RWPE2 (cell line): ENCODE data around the gene FADS1.
A peak's percentile ranks its signal among the peaks of the same experiment; 100 is the strongest.

Experiments
- ATAC-seq: fragments of 200-7000 bp; cut with Tn5 transposase; 3 replicates; pipeline ENCODE4 v1.9.1; 2021; ENCODE audit warnings: low read depth
- DNase-seq: peaks from one replicate; pipeline ENCODE4 v3.0.0-alpha.2; 2020; ENCODE audit warnings: low spot score
- H3K27ac ChIP-seq: fragments of 450-650 bp; 2 replicates; pipeline ENCODE4 v1.5.1; 2017; ENCODE audit warnings: mild to moderate bottlenecking; ENCODE audit not compliant: poor library complexity, severe bottlenecking
- H3K27me3 ChIP-seq: fragments of 250-450 bp; sonication (Bioruptor Pico); 2 replicates; pipeline ENCODE4 v1.5.1; 2021; ENCODE audit warnings: mild to moderate bottlenecking, moderate library complexity; ENCODE audit not compliant: insufficient read depth, poor library complexity, severe bottlenecking
- H3K36me3 ChIP-seq: fragments of 250-450 bp; sonication (Bioruptor Pico); 2 replicates; pipeline ENCODE4 v1.5.1; 2020; ENCODE audit warnings: low read depth, mild to moderate bottlenecking, moderate library complexity
- H3K4me1 ChIP-seq: fragments of 250-450 bp; sonication (Bioruptor Pico); 2 replicates; pipeline ENCODE4 v1.5.1; 2021; ENCODE audit warnings: mild to moderate bottlenecking, moderate library complexity; ENCODE audit not compliant: insufficient read depth, poor library complexity, severe bottlenecking
- H3K4me3 ChIP-seq: fragments of 250-450 bp; sonication (Bioruptor Pico); 2 replicates; pipeline ENCODE4 v1.5.1; 2021; ENCODE audit warnings: mild to moderate bottlenecking, moderate library complexity; ENCODE audit not compliant: severe bottlenecking
- H3K9me3 ChIP-seq: fragments of 250-450 bp; sonication (Bioruptor Pico); 2 replicates; pipeline ENCODE4 v1.5.1; 2021; ENCODE audit warnings: mild to moderate bottlenecking, moderate library complexity; ENCODE audit not compliant: severe bottlenecking
- TF ChIP-seq, protein P1 (sequence below): fragments of 450-650 bp; IDR thresholded peaks from one replicate; pipeline ENCODE4 v1.5.1; 2017; ENCODE audit warnings: mild to moderate bottlenecking, moderate library complexity; ENCODE audit not compliant: poor library complexity, severe bottlenecking

FADS1 gene

DNA sequence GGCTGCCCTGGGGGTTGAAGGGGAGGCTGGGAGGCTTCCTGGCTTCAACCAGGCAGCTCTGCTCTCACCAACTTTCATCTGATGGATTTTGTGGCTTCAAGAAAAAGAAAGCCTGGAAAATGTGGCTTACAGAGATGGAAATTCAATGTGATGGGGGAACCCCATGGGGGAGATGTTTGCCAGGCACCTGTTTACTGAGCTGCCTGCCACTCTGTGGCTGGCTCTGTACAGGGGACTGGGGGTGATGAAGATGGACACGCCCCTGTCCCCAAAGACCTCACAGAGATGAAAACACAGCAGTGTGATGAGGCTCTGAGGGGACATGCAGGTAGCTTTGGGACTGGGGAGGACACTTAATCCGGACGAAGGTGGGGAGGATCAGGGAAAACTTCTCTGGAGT, 34.5 kb downstream of the FADS1 start:
- no peak for ATAC-seq
- no peak overlapping the region for H3K27ac ChIP-seq
- no peak overlapping the region for H3K4me3 ChIP-seq
- H3K4me1 ChIP-seq: no peaks in the 10 kb centered on the region
- H3K9me3 ChIP-seq: no peaks in the 10 kb centered on the region
- DNase-seq: no peak
- H3K36me3 ChIP-seq: peaks cover 10% of the 10 kb centered on the region; the same call in 1 of the 2 replicates
- TF ChIP-seq, protein P1, sequence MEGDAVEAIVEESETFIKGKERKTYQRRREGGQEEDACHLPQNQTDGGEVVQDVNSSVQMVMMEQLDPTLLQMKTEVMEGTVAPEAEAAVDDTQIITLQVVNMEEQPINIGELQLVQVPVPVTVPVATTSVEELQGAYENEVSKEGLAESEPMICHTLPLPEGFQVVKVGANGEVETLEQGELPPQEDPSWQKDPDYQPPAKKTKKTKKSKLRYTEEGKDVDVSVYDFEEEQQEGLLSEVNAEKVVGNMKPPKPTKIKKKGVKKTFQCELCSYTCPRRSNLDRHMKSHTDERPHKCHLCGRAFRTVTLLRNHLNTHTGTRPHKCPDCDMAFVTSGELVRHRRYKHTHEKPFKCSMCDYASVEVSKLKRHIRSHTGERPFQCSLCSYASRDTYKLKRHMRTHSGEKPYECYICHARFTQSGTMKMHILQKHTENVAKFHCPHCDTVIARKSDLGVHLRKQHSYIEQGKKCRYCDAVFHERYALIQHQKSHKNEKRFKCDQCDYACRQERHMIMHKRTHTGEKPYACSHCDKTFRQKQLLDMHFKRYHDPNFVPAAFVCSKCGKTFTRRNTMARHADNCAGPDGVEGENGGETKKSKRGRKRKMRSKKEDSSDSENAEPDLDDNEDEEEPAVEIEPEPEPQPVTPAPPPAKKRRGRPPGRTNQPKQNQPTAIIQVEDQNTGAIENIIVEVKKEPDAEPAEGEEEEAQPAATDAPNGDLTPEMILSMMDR: no peak
- H3K27me3 ChIP-seq: no peaks in the 10 kb centered on the region

DNA sequence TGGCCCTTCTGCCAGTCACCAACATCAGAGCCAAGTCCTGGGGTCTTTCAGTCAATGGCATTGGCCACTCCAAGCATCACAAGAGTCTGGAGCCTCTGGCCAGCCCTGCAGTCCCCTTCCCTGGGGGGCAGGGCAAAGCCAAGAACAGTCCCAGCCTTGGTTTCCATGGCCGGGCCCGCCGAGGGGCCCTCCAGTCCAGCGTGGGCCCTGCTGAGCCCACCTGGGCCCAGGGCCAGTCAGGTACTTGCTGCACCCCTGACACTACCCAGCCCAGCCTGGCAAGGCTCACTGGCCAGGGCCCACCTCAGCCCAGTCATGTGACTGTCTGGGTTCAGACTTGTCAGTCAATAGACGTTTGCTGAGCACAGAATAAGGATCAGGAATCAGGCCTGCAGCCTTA, 35.2 kb downstream of the FADS1 start:
- Histone ChIP-seq H3K36me3 (peaks cover 3% of the 10 kb centered on the region; the same call in 1 of the 2 replicates), H3K4me1 (no peaks in the 10 kb centered on the region), H3K4me3 (no peak overlapping the region), H3K27ac (no peak overlapping the region), H3K9me3 (no peaks in the 10 kb centered on the region), H3K27me3 (no peaks in the 10 kb centered on the region)
- ATAC-seq: no peak
- TF ChIP-seq, protein P1: no peak
- no peak for DNase-seq

DNA sequence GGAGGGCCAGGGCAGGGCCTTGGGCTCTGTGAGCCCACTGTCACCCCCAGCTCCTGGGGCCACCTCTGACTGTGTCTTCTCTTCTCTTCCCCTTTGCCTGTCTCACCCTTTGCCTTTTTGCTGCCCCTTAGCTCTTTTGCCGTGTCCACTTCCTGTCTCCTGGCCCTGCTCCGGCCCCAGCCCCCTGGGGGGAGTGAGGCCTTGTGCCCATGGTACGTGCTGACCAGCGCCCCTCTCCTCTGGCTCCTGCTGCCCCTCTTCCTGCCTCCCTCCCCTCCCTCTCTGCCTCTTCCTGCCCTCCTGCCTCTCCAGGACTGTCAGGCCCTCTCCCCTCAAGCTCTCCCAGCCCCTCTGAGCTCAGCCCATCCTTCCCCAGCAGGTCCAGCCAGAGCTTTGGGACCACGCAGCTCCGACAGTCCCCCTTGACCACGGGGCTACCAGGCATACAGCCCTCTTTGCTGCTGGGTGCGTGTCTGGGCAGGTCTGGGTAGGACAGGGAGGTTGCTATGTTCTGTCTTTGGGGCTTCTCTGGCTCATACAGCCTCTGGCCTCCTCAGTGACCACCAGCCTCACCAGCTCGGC, 36.1 kb downstream of the FADS1 start:
- TF ChIP-seq, protein P1: no peak
- H3K4me3 ChIP-seq: no peak overlapping the region
- no peaks in the 10 kb centered on the region for H3K27me3 ChIP-seq
- no peaks in the 10 kb centered on the region for H3K9me3 ChIP-seq
- H3K4me1 ChIP-seq: no peaks in the 10 kb centered on the region
- H3K36me3 ChIP-seq: no peaks in the 10 kb centered on the region; the same call in 1 of the 2 replicates
- ATAC-seq (peak; percentile 10; the same call in 1 of the 3 replicates), DNase-seq (no peak)
- no peak overlapping the region for H3K27ac ChIP-seq

DNA sequence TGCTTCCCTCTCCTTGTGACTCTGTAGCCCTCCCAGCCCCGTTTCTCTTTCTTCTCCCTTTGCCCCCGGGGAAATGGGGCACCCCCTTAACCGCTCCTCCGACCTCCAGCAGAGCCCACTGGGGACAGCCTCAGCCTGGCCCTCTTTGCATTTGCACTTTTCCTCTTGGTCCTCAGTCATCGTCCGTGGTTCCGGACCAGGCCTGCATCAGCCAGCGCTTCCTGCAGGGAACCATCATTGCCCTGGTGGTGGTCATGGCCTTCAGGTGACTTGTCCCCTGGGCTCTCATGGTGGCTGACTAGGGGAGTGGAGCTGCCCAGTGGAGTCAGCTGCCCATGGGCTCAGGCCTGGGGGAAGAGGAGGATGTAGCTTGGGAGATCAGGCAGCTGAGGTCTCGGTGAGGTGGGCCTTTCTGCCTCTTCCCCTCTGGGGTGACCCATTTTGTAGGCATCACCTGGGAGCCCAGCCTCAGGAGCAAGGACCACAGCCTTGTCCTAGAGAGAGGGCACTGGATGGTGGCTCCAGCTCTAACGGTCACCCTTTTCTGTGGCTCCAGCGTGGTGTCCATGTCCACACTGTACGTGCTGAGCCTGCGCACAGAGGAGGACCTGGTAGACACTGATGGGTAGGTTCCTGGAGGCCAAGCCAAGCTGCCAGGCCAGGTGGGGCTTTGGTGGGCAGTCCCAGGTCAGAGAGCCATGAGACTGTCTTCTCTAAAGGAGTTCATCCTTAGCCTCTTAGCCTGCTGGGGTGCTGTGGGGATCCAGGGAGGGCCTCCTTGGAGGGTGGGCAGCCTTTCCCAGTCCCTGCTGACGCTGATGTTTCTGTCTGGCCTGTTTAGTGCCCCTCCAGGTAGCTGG, 36.9 kb downstream of the FADS1 start:
- ATAC-seq (no peak), DNase-seq (no peak)
- H3K27me3 ChIP-seq: no peaks in the 10 kb centered on the region
- no peak overlapping the region for H3K27ac ChIP-seq
- H3K9me3 ChIP-seq: no peaks in the 10 kb centered on the region
- TF ChIP-seq, protein P1: no peak
- no peaks in the 10 kb centered on the region for H3K36me3 ChIP-seq
- H3K4me3 ChIP-seq: no peak overlapping the region
- no peaks in the 10 kb centered on the region for H3K4me1 ChIP-seq
